DOHH2 (cell line): ENCODE data around the gene COX5B.

Experiments used
- EZH2phosphoT487 ChIP-seq: fragments of 200-600 bp; sonication (generic); IDR thresholded peaks from 2 replicates; pipeline ENCODE4 v1.6.1; 2017; ENCODE audit warnings: borderline replicate concordance, mild to moderate bottlenecking, antibody characterized with exemption, low read length, moderate library complexity, mixed read lengths
- TF ChIP-seq, protein P1 (sequence below): fragments of 200-600 bp; sonication (generic); IDR thresholded peaks from one replicate; pipeline ENCODE4 v1.5.1; 2014; ENCODE audit warnings: antibody characterized with exemption, mild to moderate bottlenecking, low read depth, low read length; ENCODE audit not compliant: poor library complexity, severe bottlenecking

DNA sequence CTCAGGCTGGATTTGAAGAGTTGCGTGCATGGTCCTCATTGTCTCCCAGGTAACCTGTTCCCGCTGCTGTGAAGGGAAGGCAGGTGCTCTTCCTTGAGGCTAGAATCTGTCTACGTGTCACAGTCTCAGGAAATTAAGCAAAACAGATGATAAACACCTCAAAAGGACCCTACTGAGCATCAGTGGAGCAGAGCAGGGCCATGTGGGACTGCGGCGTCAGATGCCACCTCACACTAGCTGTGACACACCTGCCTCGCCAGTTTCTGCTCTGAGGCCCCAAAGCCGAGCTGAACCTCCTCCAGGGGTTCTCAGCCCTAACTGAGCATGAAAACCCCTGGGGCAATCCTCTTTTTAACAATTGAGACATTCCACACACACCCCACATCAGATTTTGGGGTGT lies 25.7 kb downstream of the COX5B start:
- TF ChIP-seq, protein P1, sequence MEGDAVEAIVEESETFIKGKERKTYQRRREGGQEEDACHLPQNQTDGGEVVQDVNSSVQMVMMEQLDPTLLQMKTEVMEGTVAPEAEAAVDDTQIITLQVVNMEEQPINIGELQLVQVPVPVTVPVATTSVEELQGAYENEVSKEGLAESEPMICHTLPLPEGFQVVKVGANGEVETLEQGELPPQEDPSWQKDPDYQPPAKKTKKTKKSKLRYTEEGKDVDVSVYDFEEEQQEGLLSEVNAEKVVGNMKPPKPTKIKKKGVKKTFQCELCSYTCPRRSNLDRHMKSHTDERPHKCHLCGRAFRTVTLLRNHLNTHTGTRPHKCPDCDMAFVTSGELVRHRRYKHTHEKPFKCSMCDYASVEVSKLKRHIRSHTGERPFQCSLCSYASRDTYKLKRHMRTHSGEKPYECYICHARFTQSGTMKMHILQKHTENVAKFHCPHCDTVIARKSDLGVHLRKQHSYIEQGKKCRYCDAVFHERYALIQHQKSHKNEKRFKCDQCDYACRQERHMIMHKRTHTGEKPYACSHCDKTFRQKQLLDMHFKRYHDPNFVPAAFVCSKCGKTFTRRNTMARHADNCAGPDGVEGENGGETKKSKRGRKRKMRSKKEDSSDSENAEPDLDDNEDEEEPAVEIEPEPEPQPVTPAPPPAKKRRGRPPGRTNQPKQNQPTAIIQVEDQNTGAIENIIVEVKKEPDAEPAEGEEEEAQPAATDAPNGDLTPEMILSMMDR, result no peak
- TF ChIP-seq EZH2phosphoT487, result no peak
